Measurements from ENCODE around the gene PTAR1.
"Not testable (repeated sequence)": the region's sequence is repeated elsewhere in the genome, so short reads cannot be mapped to it uniquely, and the experiment has no call there.

The PTAR1 gene, protein sequence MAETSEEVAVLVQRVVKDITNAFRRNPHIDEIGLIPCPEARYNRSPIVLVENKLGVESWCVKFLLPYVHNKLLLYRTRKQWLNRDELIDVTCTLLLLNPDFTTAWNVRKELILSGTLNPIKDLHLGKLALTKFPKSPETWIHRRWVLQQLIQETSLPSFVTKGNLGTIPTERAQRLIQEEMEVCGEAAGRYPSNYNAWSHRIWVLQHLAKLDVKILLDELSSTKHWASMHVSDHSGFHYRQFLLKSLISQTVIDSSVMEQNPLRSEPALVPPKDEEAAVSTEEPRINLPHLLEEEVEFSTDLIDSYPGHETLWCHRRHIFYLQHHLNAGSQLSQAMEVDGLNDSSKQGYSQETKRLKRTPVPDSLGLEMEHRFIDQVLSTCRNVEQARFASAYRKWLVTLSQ

GRCh38 chr9:69759421-69760277 lies at the start of gene PTAR1:
PTAR1 (minus strand) TSS chr9:69760011; CDS start chr9:69759938, 73 bp downstream.
- peak; percentile 94 for DNase-seq

GRCh38 chr9:69809304-69809863 lies 49.6 kb upstream of the PTAR1 start:
- no peak for DNase-seq

- DNase-seq = no peak
These were observed 46.8 kb upstream of the PTAR1 start for GRCh38 chr9:69806627-69807026.

DNA sequence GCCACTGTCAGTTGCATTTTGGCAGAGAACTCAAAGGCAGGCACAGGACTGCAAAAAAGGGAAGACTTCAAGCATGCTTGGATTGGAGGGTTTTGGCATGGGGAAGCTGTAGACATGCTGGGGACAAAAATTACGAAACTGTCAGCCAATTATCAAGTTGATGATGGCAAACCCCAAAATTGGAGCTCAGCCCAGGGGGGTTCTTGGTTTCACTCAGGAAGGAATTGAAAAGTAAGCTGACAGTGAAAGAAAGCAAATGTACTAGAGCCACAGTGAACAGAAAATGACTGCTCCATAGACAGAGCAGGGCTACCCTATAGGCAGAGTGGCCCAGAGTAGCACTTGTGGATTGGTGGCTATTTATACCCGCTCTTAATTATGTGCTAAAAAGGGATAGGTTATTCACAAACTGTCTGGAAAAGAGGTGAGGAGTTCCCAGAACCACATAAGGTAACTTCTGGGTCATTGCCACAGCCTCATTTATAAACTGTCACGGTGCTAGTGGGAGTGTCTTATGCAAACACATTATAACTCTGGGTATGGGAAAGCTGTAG lies 46.2 kb upstream of the PTAR1 start:
- DNase-seq = no peak

DNA sequence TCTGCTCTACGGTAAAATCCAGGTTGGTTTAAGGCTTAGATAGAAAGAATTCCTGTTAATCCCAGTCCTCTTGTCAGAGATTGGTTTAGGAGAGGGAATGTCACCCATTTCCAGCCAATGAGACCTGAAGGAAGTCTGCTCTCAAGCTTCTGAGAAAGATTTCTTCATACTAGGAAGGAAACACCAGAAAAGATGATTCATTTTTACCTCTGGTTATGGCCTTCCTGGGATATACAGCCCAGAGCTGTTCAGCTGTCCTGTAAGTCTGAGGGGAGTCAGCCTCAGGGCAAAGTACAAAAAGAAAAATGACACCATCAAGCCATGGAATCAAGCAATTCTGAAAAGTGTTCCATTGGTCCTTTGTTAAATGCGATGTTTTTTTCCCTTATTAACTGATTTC lies 42.2 kb upstream of the PTAR1 start:
- no peak for DNase-seq

- not testable (repeated sequence) for DNase-seq
These were observed 40.2 kb upstream of the PTAR1 start for GRCh38 chr9:69800027-69800426.

GRCh38 chr9:69799521-69799920 lies 39.7 kb upstream of the PTAR1 start:
- DNase-seq = not testable (repeated sequence)

GRCh38 chr9:69798744-69799143 lies 38.9 kb upstream of the PTAR1 start:
- DNase-seq = no peak

- no peak for DNase-seq
These were observed 37.9 kb upstream of the PTAR1 start for GRCh38 chr9:69797675-69798074.

DNA sequence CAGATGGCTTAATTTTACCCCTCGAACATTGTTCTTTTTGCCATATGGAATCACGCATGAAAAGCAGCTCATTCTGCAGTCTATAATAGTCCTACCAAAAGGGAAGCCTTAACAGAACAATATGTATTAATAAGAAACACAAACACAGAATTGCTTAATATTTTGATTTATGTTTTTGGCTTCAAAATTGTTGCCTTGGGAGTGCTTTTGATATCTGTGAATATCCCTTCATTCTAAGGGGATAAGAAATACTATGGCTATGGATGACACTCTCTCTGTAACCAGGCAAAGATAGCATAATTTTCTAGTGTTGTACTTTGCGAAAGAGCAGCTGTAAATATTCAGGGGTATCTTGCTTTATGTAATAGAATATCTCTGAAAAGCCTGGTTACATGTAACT lies 34.5 kb upstream of the PTAR1 start:
- DNase-seq = no peak

- DNase-seq = no peak
These were observed 25.9 kb upstream of the PTAR1 start for GRCh38 chr9:69785757-69786156.

DNA sequence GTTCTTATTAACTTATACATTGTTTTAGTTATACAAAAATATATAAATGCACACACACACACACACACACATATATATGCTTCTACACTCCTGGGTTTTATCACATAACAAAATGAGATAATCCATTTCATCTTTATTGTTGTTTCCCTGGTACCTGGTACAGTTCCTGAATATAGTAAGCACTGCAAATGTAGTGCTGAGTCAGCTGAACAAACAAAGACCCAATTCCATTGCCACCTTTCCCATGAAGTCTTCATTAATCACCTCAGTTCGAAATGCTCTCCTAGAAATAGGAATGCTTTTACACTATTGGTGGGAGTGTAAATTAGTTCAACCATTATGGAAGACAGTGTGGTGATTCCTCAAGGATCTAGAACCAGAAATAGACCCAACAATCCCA lies 13.4 kb upstream of the PTAR1 start:
- no peak for DNase-seq

DNA sequence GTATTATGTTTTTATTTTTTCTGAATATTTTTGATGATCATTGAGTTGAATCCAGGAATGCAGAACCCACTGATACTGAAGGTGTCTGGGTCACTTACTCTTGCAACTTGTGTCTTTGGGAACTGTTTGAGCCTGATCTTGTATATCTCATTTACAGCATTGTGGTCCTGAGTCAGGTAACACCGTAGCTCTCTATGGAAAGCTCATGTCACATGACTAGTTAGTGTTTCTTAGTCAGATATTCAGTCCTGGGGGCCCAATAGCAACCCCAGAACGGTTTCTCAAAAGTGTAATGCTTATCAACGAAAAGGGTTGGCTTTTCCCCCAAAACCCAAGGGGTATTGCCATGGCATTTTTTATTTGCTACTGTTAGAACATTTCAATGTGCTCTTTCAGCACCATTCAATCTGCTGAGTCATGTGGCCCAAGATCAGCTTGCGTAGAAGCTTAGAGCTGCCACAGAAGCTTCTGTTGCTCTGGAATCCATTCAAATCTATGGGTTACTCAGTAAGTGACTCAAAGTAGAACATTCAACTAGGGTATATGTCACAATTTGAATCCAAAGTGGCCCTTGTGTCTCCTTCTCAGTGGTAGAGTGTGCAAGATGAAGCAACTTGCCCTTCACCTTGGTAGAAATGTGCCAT lies 12.1 kb upstream of the PTAR1 start:
- DNase-seq = no peak

DNA sequence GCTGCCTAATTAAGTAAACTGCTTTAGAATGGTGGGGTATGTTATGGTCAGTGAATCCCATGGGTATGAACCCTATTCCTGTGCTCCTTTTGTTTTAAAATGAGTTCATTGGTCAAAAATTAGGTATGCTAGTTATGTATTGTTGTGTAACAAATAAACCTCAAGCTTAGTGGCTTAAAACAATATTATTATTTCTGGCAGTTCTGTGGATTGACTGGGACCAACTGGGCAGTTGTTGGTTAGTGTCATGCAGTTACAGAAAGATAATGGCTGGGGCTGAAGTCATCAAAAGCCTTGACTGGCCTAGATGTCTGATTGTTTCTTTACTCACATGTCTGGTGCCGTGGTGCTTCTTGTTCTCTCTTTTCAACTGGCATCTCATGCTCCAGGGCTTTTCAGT lies 8.9 kb upstream of the PTAR1 start:
- DNase-seq = no peak

DNA sequence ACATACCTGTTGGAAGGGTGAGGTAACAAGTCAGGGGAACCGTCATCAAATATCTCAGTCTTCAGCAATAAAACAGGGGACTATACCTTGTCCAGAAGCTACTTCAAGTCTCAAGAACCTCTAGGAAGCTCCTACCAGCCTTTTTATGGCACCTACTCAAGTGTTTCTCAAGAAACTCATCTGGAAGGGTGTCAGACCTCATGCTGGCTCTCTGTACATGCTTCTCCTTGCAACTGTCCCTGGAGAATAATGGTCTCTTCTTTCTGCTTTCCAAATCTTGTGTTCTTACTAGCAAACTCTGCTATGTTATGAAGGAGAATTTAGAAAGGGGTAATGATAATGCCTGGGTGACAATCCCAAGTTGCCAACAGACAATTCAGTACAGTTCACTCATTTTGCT lies 8.3 kb upstream of the PTAR1 start:
- DNase-seq = no peak

DNA sequence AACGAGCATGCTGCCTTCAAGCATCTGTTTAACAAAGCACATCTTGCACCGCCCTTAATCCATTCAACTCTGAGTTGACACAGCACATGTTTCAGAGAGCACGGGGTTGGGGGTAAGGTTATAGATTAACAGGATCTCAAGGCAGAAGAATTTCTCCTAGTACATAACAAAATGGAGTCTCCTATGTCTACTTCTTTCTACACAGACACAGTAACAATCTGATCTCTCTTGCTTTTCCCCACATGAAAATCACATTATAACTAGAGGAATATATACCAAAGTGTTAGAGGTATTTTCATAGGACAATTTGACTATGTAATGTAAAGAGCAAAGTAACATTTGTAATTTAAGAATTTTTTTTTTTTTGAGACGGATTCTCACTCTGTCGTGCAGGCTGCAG lies 4.1 kb upstream of the PTAR1 start:
- not testable (repeated sequence) for DNase-seq

- DNase-seq = no peak
These were observed 2.7 kb upstream of the PTAR1 start for GRCh38 chr9:69762527-69762926.

- no peak for DNase-seq
These were observed 433 bp upstream of the PTAR1 start for GRCh38 chr9:69760278-69760610.

DNA sequence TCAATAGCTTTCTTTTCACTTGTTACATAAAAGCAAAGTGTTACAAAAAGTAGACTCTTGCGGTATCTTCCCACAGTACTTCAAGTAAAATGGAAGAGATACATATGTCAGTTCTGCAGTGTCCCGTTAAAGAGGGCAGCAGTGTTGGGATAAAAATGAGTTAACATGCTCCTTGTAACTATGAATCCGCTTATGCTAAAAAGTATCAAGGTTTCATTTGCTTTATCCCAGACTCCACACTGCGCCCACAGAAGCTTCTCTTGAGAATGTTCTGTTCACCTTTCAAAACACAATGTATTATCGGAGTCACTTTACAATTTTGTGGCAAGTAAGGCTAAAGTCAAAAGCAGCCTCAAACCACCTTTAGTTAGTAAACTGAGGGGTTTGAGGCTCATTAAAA lies 790 bp downstream of the PTAR1 start:
- DNase-seq = no peak

DNA sequence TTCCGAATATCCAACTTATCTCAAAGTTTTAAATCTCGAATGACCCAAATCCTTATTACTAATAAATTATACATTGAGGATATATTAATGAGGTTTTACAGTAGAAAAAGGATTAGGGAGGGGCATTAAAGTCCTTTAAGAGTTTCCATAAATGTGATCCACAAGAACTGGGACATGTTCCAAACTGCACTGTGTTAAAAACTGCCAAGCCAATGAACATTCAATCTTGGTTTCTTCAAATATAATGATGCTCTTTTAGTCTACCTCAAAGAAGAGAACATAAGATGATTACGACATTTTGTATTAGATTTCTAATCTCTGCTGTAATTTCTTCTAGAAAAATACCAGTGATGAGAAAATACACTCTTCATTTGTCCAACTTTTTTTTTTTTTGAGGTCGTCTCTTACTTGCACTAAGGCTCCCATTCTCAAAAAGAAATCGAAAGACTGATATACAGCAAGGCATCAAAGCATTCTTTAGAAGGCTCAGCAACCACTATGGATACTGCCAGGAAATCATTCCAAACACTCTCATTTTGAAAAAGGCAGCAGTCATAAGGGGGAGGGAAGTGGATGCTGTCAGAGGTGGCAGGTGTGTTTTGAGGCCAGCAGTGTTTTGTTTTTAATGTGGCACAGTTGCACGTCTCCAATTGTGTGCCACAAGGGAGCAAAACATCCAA lies 1.7 kb downstream of the PTAR1 start:
- DNase-seq = no peak

- DNase-seq = no peak
These were observed 4.6 kb downstream of the PTAR1 start for GRCh38 chr9:69755205-69755604.

- no peak for DNase-seq
These were observed 6.0 kb downstream of the PTAR1 start for GRCh38 chr9:69753830-69754229.

DNA sequence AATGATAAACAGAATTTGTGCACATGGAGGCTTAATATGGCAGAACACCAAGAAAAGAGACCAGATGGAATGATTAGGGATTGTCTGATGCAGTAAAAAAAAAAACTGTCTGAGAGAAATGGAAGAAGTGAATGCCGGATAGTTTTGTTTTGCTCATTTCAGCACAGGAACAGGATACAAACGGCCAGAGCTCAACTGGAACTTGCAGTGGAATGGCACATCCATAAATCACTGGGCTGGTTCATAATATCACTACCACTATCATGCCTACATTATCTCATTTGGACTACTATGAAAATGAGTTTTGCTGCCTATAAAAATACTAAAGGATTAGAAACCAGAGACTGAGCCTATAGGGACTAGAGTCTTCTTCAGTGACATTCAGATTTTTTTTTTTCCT lies 9.7 kb downstream of the PTAR1 start:
- no peak for DNase-seq

Data from islet precursor cell (in vitro differentiated cells).